ENCODE measurements around the gene VPS18. TPM values are rescaled to one million over a fixed set of nuclear protein-coding genes. Genes with fewer than 3 reads are reported as not detected.
A peak's percentile ranks its signal among the peaks of the same experiment; 100 is the strongest.

VPS18 gene
- total RNA-seq, 1 donor from 2014 or later, result 28.9 TPM

DNA sequence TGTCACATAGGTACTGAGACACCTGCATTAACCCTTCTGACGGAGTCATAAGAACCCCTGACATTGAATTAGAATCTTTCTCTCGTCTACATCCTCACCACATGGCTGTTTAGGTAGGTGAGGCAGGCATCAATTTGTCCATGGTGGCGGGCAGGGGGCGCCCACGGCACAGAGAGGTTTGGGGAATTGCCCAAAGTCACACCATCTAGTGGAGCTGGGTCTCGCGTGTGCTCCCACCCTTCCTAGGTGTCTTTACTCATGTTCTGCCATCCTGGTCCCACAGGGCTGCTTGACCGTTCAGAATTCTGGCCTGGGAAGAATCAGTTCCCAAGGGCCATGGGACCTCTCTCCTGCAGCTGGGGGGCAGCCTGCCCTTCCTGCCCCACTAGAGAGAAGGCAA lies 20.2 kb downstream of the VPS18 start:
- DNase-seq (ENCODE audit: low spot score, unreplicated experiment), result no peak

DNA sequence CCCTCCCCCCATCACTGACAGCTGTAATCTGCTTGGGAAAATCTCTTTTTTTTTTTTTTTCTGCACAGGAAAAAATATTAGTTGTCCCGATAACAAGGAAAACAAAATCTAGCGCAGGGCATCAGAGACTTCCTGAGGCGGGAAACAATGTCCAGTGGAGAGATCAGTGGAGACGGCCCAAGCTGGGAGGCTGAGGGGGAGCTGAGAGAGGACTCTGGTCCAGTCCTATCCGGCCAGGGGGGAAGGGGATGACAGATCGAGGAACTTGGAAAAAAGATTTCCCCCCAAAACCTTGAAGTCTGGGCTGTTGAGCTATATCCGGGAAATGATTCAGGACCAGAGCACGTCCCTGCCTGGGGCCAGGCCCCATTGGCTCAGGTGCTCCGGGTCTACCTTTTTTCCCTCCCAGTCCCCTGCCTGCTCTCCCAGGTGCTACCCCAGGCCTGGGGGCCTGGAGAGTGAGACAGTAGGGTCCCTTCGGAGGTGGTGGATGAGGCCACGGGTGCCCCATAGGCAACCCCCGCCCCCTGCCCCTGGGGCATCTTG lies 20.9 kb downstream of the VPS18 start:
- Mint-ChIP-seq H3K4me3 (ENCODE audit: low read depth) (no peak overlapping the region), H3K36me3 (ENCODE audit: insufficient read depth) (no peaks in the 10 kb centered on the region), H3K4me1 (ENCODE audit: low read depth) (peaks cover 9% of the 10 kb centered on the region), H3K27me3 (peaks cover 17% of the 10 kb centered on the region), H3K27ac (no peak overlapping the region), H3K9me3 (ENCODE audit: low read depth) (no peaks in the 10 kb centered on the region)
- no peak for DNase-seq (ENCODE audit: low spot score, unreplicated experiment)
- TF ChIP-seq, protein P1, sequence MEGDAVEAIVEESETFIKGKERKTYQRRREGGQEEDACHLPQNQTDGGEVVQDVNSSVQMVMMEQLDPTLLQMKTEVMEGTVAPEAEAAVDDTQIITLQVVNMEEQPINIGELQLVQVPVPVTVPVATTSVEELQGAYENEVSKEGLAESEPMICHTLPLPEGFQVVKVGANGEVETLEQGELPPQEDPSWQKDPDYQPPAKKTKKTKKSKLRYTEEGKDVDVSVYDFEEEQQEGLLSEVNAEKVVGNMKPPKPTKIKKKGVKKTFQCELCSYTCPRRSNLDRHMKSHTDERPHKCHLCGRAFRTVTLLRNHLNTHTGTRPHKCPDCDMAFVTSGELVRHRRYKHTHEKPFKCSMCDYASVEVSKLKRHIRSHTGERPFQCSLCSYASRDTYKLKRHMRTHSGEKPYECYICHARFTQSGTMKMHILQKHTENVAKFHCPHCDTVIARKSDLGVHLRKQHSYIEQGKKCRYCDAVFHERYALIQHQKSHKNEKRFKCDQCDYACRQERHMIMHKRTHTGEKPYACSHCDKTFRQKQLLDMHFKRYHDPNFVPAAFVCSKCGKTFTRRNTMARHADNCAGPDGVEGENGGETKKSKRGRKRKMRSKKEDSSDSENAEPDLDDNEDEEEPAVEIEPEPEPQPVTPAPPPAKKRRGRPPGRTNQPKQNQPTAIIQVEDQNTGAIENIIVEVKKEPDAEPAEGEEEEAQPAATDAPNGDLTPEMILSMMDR (IDR thresholded peaks at IDR 0.05; ENCODE audit: unreplicated experiment), result no peak

More for the DNA sequence above, 20.2 kb downstream of the VPS18 start:
- H3K27ac Mint-ChIP-seq, result no peak overlapping the region
- no peaks in the 10 kb centered on the region for H3K36me3 Mint-ChIP-seq (ENCODE audit: insufficient read depth)
- TF ChIP-seq, protein P1 (IDR thresholded peaks at IDR 0.05; ENCODE audit: unreplicated experiment), result peak; percentile 29
- no peaks in the 10 kb centered on the region for H3K9me3 Mint-ChIP-seq (ENCODE audit: low read depth)
- peaks cover 12% of the 10 kb centered on the region for H3K27me3 Mint-ChIP-seq
- H3K4me3 Mint-ChIP-seq (ENCODE audit: low read depth), result no peak overlapping the region
- H3K4me1 Mint-ChIP-seq (ENCODE audit: low read depth), result peaks cover 11% of the 10 kb centered on the region

DNA sequence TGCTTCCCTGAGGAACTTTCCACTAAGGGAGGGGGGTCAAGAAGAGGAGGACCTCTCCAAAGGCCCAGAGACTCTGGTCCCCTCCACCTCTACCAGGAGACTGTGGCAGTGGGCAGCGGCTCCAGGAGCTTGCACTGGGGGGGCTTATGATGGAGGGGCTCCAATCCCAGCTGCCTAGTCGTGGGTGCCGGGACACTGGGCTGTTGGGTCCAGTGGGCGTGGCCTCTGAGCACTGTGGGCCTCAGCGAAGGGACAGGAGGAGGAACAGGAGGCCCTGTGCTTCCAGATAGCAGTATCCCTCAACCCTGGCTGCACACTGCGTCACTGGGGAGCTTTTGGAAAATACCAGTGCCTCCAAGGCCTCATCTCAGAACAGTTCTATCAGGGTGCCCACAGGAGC lies 21.4 kb downstream of the VPS18 start:
- TF ChIP-seq, protein P1 (IDR thresholded peaks at IDR 0.05; ENCODE audit: unreplicated experiment), result no peak
- no peak for DNase-seq (ENCODE audit: low spot score, unreplicated experiment)
- Mint-ChIP-seq H3K9me3 (ENCODE audit: low read depth) (no peaks in the 10 kb centered on the region), H3K4me3 (ENCODE audit: low read depth) (no peak overlapping the region), H3K4me1 (ENCODE audit: low read depth) (peaks cover 9% of the 10 kb centered on the region), H3K36me3 (ENCODE audit: insufficient read depth) (no peaks in the 10 kb centered on the region), H3K27ac (no peak overlapping the region), H3K27me3 (peaks cover 20% of the 10 kb centered on the region)

DNA sequence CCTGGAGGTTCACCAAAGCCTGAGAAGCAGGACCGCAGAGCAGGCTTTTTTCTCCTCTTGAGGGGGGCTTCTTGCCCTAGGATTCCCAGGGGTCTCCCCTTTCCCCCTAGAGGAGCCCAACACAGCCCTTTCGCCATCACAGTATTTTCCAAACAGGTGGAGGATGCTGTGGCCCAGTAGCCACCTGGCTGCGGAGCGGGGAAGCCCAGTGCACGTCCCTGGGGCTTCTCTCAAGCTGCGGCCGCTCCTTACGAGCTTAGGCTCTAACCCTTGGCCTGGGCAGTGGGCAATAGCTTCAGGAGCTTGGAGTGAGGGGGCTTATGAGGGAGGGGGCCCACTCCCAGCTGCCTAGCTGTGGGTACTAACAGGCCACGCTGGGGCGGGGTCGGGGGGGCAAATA lies 23.3 kb downstream of the VPS18 start:
- H3K27me3 Mint-ChIP-seq, result peaks cover 33% of the 10 kb centered on the region
- no peaks in the 10 kb centered on the region for H3K9me3 Mint-ChIP-seq (ENCODE audit: low read depth)
- peaks cover 11% of the 10 kb centered on the region for H3K4me1 Mint-ChIP-seq (ENCODE audit: low read depth)
- no peaks in the 10 kb centered on the region for H3K36me3 Mint-ChIP-seq (ENCODE audit: insufficient read depth)
- TF ChIP-seq, protein P1 (IDR thresholded peaks at IDR 0.05; ENCODE audit: unreplicated experiment), result no peak
- no peak for DNase-seq (ENCODE audit: low spot score, unreplicated experiment)
- no peak overlapping the region for H3K4me3 Mint-ChIP-seq (ENCODE audit: low read depth)
- no peak overlapping the region for H3K27ac Mint-ChIP-seq

DNA sequence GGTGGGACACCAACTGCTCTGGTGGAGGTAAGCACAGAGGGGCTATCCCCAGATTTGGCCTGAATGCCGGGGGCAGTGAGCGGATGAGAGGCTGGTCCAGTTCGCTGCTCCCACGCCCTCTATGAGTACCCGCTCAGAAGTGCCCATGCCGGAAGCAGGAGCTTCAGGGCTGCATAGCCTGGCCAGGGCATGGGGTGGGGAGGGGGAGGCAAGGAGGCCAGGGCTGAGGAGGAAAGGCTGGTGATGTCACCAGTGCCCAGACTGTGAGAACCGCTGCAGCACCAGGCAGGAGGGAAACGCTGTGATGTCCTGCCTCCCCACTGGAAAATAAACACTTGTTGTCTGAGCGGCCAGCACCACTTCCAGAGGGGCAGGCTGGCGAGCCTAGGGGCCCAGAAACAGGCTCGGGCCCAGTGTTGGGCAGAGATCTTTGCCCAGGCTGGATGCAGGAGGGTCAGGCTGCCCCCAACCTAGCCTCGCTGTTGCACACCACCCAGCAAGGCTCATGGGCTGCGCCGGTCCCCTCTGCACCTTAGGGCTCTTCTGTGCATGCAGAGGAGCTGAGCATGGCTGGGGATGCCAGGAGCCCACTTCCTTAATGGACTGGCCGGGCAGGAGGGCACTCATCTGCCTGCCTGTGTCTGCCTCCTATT lies 24.0 kb downstream of the VPS18 start:
- H3K4me3 Mint-ChIP-seq (ENCODE audit: low read depth), result no peak overlapping the region
- peak overlapping the region; percentile 62 for H3K27ac Mint-ChIP-seq
- H3K9me3 Mint-ChIP-seq (ENCODE audit: low read depth), result no peaks in the 10 kb centered on the region
- H3K4me1 Mint-ChIP-seq (ENCODE audit: low read depth), result peaks cover 13% of the 10 kb centered on the region
- TF ChIP-seq, protein P1 (IDR thresholded peaks at IDR 0.05; ENCODE audit: unreplicated experiment), result no peak
- H3K36me3 Mint-ChIP-seq (ENCODE audit: insufficient read depth), result no peaks in the 10 kb centered on the region
- no peak for DNase-seq (ENCODE audit: low spot score, unreplicated experiment)
- H3K27me3 Mint-ChIP-seq, result peaks cover 37% of the 10 kb centered on the region
